ENCODE data around the gene NLE1. TPM values are rescaled to one million over a fixed set of nuclear protein-coding genes. Genes with fewer than 3 reads are reported as not detected.
"Not testable (repeated sequence)": the region's sequence is repeated elsewhere in the genome, so short reads cannot be mapped to it uniquely, and the experiment has no call there.

Gene NLE1
- total RNA-seq, 2 donors from 2014 or later, result 15.8 to 38.9 TPM

DNA sequence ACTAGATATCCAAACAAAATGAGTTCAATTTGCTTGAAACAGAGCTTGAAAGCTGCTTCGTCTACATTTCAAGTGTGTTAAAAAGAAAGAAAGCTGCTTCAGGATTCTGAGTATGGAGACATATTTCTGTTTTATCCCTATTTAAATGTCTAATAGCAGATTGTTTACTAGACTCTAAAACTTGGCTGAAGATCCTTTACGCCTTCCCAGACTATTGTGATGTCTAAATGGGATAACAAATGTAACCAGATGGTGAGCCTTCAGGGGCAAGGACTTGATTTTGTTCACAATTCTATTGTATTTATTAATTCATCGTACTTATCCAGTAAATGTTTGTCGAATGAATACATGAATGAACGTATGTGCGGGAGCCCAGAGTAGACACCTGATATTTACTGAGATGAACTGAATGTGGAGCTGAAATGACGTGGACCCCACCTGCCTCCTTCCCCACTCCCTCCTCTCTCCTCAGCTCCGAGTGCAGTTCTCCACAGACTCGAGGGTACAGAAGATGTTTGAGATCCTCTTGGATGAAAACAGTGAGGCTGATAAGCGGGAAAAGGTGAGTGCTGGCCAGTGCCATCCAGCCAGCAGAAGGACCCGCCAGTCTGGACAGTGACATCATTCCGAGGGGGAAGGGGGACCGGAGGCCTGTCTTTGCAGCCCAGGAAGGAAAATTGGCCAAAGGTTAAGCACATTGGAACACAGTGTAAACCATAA lies 10.5 kb upstream of the NLE1 start:
- H3K4me3 Mint-ChIP-seq, result no peak overlapping the region
- H3K27ac Mint-ChIP-seq, result no peak overlapping the region
- no peaks in the 10 kb centered on the region for H3K4me1 Mint-ChIP-seq
- H3K36me3 Mint-ChIP-seq (ENCODE audit: low read depth), result no peaks in the 10 kb centered on the region
- no peak for ATAC-seq (replicated peaks)
- no peaks in the 10 kb centered on the region for H3K27me3 Mint-ChIP-seq
- no peaks in the 10 kb centered on the region for H3K9me3 Mint-ChIP-seq

GRCh38 chr17:35151080-35151479 lies 9.0 kb upstream of the NLE1 start:
- H3K9me3 Mint-ChIP-seq; H3K36me3 Mint-ChIP-seq (ENCODE audit: low read depth); ATAC-seq (replicated peaks); H3K4me3 Mint-ChIP-seq; H3K4me1 Mint-ChIP-seq; H3K27ac Mint-ChIP-seq; H3K27me3 Mint-ChIP-seq: not testable (repeated sequence)

- no peak overlapping the region for H3K4me3 Mint-ChIP-seq
Measured at GRCh38 chr17:35149941-35150340, 7.8 kb upstream of the NLE1 start.

GRCh38 chr17:35148144-35148543 lies 6.0 kb upstream of the NLE1 start:
- Mint-ChIP-seq H3K4me3 (no peak overlapping the region), H3K36me3 (ENCODE audit: low read depth) (no peaks in the 10 kb centered on the region), H3K9me3 (no peaks in the 10 kb centered on the region)

More at GRCh38 chr17:35149941-35150340, 7.8 kb upstream of the NLE1 start:
- no peak for ATAC-seq (replicated peaks)
- Mint-ChIP-seq H3K27ac (no peak overlapping the region), H3K9me3 (no peaks in the 10 kb centered on the region), H3K27me3 (no peaks in the 10 kb centered on the region), H3K4me1 (no peaks in the 10 kb centered on the region), H3K36me3 (ENCODE audit: low read depth) (no peaks in the 10 kb centered on the region)

GRCh38 chr17:35147375-35147905 lies 5.3 kb upstream of the NLE1 start, which contains the start of gene UNC45B:
Gene UNC45B (plus strand): TSS chr17:35147817. CDS start chr17:35148264, 447 bp downstream.
- Mint-ChIP-seq H3K36me3 (ENCODE audit: low read depth) (no peaks in the 10 kb centered on the region), H3K9me3 (no peaks in the 10 kb centered on the region), H3K27me3 (no peaks in the 10 kb centered on the region), H3K27ac (no peak within 1 kb of the TSS), H3K4me1 (no peaks in the 10 kb centered on the region), H3K4me3 (no peak within 1 kb of the TSS)
- no peak for ATAC-seq (replicated peaks)

More at GRCh38 chr17:35148144-35148543, 6.0 kb upstream of the NLE1 start:
- Mint-ChIP-seq H3K27ac (no peak overlapping the region), H3K27me3 (no peaks in the 10 kb centered on the region), H3K4me1 (no peaks in the 10 kb centered on the region)
- ATAC-seq (replicated peaks), result no peak

GRCh38 chr17:35146214-35146833 lies 4.2 kb upstream of the NLE1 start:
- H3K4me3 Mint-ChIP-seq, result no peak overlapping the region
- no peaks in the 10 kb centered on the region for H3K27me3 Mint-ChIP-seq
- H3K4me1 Mint-ChIP-seq, result no peaks in the 10 kb centered on the region
- no peaks in the 10 kb centered on the region for H3K36me3 Mint-ChIP-seq (ENCODE audit: low read depth)
- H3K27ac Mint-ChIP-seq, result no peak overlapping the region
- H3K9me3 Mint-ChIP-seq, result no peaks in the 10 kb centered on the region
- no peak for ATAC-seq (replicated peaks)

DNA sequence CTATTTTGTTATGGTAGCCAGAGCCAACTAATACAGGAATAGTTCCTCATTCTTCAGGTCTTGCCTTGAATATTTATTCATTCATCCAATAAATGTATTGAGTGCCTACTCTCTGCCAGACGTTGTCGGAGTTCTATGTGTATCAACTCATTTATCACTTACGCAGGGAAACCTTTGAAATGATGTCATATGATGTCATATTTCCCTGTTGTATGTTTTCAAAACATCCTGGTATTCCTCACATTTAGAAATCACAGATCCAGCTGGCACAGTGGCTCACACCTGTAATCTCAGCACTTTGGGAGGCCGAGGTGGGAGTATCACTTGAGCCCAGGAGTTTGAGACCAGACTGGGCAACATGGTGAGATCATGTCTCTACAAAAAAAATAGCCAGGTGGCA lies 2.7 kb upstream of the NLE1 start:
- ATAC-seq (replicated peaks), result no peak
- H3K36me3 Mint-ChIP-seq (ENCODE audit: low read depth), result peaks cover 6% of the 10 kb centered on the region
- no peak overlapping the region for H3K4me3 Mint-ChIP-seq
- no peaks in the 10 kb centered on the region for H3K9me3 Mint-ChIP-seq
- no peaks in the 10 kb centered on the region for H3K27me3 Mint-ChIP-seq
- no peaks in the 10 kb centered on the region for H3K4me1 Mint-ChIP-seq
- H3K27ac Mint-ChIP-seq, result no peak overlapping the region

GRCh38 chr17:35142467-35142796 lies 329 bp upstream of the NLE1 start:
- H3K9me3 Mint-ChIP-seq, result no peaks in the 10 kb centered on the region
- no peaks in the 10 kb centered on the region for H3K27me3 Mint-ChIP-seq
- peak overlapping the region; percentile 41 for H3K27ac Mint-ChIP-seq
- no peaks in the 10 kb centered on the region for H3K4me1 Mint-ChIP-seq
- peak; percentile 10 for ATAC-seq (replicated peaks)
- peak overlapping the region; percentile 80 for H3K4me3 Mint-ChIP-seq
- H3K36me3 Mint-ChIP-seq (ENCODE audit: low read depth), result peaks cover 31% of the 10 kb centered on the region

GRCh38 chr17:35138218-35138617 lies 3.9 kb downstream of the NLE1 start:
- H3K27ac Mint-ChIP-seq, result no peak overlapping the region
- no peaks in the 10 kb centered on the region for H3K4me1 Mint-ChIP-seq
- peaks cover 73% of the 10 kb centered on the region for H3K36me3 Mint-ChIP-seq (ENCODE audit: low read depth)
- no peaks in the 10 kb centered on the region for H3K9me3 Mint-ChIP-seq
- no peaks in the 10 kb centered on the region for H3K27me3 Mint-ChIP-seq
- H3K4me3 Mint-ChIP-seq, result no peak overlapping the region
- no peak for ATAC-seq (replicated peaks)

DNA sequence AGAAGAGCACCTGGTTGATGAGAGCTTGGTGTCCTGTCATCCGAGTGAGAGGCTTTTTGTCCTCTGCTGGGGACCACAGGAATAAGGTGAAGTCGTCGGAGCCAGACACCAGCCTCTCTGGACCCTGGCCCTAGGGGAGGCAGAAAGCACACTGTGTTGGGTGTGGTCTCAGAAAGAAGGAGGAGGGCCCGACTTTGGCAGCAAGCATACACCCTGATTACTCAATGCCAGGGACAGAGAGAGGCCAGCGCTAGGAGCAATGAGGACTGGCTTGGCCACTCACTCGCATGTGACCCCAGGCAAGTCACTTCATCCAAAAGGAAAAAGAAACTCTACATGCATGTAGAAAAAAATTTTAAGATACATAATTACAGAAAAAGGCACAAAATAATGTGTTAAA lies 6.8 kb downstream of the NLE1 start:
- no peak overlapping the region for H3K27ac Mint-ChIP-seq
- H3K36me3 Mint-ChIP-seq (ENCODE audit: low read depth), result peaks cover 95% of the 10 kb centered on the region
- no peaks in the 10 kb centered on the region for H3K9me3 Mint-ChIP-seq
- no peak for ATAC-seq (replicated peaks)
- H3K4me3 Mint-ChIP-seq, result no peak overlapping the region
- H3K27me3 Mint-ChIP-seq, result no peaks in the 10 kb centered on the region
- no peaks in the 10 kb centered on the region for H3K4me1 Mint-ChIP-seq

DNA sequence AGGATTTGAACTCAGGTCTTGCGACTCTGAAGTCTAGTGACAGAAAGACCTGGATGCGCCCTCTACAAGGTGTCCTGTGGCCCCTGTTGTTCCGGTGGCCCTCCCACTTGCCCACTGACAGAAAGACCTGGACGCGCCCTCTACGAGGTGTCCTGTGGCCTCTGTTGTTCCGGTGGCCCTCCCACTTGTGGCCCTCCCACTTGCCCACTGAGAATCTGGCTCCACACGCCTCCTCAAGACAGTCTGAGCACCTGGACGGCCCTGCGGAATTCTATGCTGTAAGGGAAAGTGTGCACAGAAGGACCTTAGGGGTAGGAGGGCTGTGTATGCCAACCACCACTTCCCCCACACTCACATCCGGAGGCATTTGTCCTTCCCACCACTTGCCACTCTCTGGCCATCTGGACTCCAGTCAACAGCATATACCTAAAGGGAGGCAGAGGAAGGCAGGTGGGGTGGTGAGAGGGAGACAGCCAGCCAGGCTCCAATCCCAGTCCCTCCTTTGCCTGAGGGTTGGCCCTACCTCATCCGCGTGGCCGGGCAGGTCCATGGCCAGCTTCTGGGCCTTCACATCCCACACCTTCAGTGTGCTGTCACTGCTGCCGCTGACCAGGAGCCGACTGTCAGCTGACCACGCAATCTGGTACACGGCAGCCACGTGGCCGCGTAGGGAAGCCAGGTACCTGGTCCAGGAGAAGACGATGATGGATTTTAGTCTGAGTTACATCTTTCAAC lies 9.1 kb downstream of the NLE1 start:
- Mint-ChIP-seq H3K4me3 (no peak overlapping the region), H3K27me3 (no peaks in the 10 kb centered on the region), H3K4me1 (no peaks in the 10 kb centered on the region), H3K36me3 (ENCODE audit: low read depth) (peaks cover 75% of the 10 kb centered on the region), H3K9me3 (no peaks in the 10 kb centered on the region), H3K27ac (peak overlapping the region; percentile 41)
- no peak for ATAC-seq (replicated peaks)

DNA sequence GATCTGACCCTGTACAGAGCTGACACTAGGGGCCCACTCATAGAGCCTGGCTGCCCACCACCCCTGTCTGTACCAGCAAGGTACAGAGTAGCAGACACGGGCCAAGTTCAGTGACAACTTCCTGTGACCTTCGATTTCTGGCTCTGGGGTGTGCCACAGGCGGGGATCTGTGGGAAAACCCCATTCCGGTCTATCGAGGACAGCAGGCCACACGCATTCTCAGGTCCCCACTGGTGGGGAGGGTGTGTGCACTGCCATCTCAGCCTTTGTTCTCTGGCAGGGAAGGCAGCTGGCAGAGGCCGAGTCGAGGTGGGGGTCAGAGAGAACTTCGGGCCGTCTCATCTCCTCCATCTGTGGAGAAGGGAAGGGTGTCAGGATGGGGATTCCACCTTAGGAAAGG lies 10.0 kb downstream of the NLE1 start:
- Mint-ChIP-seq H3K36me3 (ENCODE audit: low read depth) (peaks cover 66% of the 10 kb centered on the region), H3K4me3 (no peak overlapping the region), H3K27ac (peak overlapping the region; percentile 41), H3K9me3 (no peaks in the 10 kb centered on the region), H3K4me1 (no peaks in the 10 kb centered on the region), H3K27me3 (no peaks in the 10 kb centered on the region)
- no peak for ATAC-seq (replicated peaks)

DNA sequence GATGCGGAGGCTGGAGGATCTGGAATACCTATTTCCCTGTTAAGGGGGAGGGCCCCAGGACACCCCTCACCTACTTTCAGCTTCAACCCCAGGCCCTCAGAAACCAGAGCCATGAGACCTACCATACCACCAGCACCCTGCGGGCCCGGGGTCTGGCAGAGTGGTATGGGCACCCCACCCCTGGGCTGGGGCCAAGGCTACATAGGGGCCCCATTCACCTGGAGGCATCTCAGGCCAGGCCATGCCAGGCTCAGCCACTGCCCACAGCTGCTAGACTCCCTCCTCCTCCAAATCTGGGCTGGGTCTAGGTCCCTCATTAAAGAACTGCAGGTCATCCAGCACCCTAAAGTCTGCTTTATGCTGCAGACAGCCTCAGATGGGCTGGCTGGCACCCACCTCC lies 11.7 kb downstream of the NLE1 start:
- Mint-ChIP-seq H3K36me3 (ENCODE audit: low read depth) (peaks cover 49% of the 10 kb centered on the region), H3K9me3 (no peaks in the 10 kb centered on the region), H3K27ac (no peak overlapping the region), H3K4me3 (no peak overlapping the region), H3K27me3 (no peaks in the 10 kb centered on the region), H3K4me1 (no peaks in the 10 kb centered on the region)
- ATAC-seq (replicated peaks), result no peak

- H3K4me1 Mint-ChIP-seq, result no peaks in the 10 kb centered on the region
- no peak for ATAC-seq (replicated peaks)
- no peaks in the 10 kb centered on the region for H3K27me3 Mint-ChIP-seq
- no peak overlapping the region for H3K27ac Mint-ChIP-seq
- H3K4me3 Mint-ChIP-seq, result no peak overlapping the region
- peaks cover 45% of the 10 kb centered on the region for H3K36me3 Mint-ChIP-seq (ENCODE audit: low read depth)
- H3K9me3 Mint-ChIP-seq, result no peaks in the 10 kb centered on the region
Measured at GRCh38 chr17:35129973-35130351, 12.1 kb downstream of the NLE1 start.
